GM23338 (cell line): ENCODE results near the gene SEMA6B. TPM values are rescaled to one million over a fixed set of nuclear protein-coding genes. Genes with fewer than 3 reads are reported as not detected.
"Not testable (repeated sequence)": the region's sequence is repeated elsewhere in the genome, so short reads cannot be mapped to it uniquely, and the experiment has no call there.

ENCODE experiments used
- ATAC-seq: fragments of 200-7000 bp; cut with Tn5 transposase; 3 replicates; pipeline ENCODE4 v1.9.1; 2020
- DNase-seq: peaks from one replicate; pipeline ENCODE4 v3.0.0-alpha.2; 2015; ENCODE audit warnings: low spot score
- H2AFZ ChIP-seq: fragments of 200-600 bp; sonication (generic); 2 replicates; pipeline ENCODE4 v1.8.0; 2016; ENCODE audit warnings: antibody characterized with exemption, mild to moderate bottlenecking, moderate library complexity
- H3F3A ChIP-seq: fragments of 200-600 bp; sonication (generic); replicated peaks from 2 replicates; pipeline ENCODE4 v1.8.0; 2017; ENCODE audit warnings: antibody characterized with exemption, mixed run types, low read depth
- H3K27ac ChIP-seq: fragments of 200-600 bp; sonication (generic); 2 replicates; pipeline ENCODE4 v1.6.1; 2016; ENCODE audit warnings: low read depth
- H3K27me3 ChIP-seq: fragments of 200-600 bp; sonication (generic); 2 replicates; pipeline ENCODE4 v1.8.0; 2016; ENCODE audit warnings: mild to moderate bottlenecking, mixed run types, moderate library complexity; ENCODE audit not compliant: insufficient read depth
- H3K36me3 ChIP-seq: fragments of 200-600 bp; sonication (generic); 2 replicates; pipeline ENCODE4 v1.8.0; 2016; ENCODE audit warnings: mild to moderate bottlenecking; ENCODE audit not compliant: insufficient read depth
- H3K4me1 ChIP-seq: fragments of 200-600 bp; sonication (generic); 2 replicates; pipeline ENCODE4 v1.8.0; 2016; ENCODE audit warnings: mild to moderate bottlenecking, moderate library complexity; ENCODE audit not compliant: insufficient read depth
- H3K4me2 ChIP-seq: fragments of 200-600 bp; sonication (generic); 2 replicates; pipeline ENCODE4 v1.7.1; 2017; ENCODE audit warnings: mixed run types
- H3K4me3 ChIP-seq: fragments of 200-600 bp; sonication (generic); 2 replicates; pipeline ENCODE4 v1.6.1; 2016; ENCODE audit warnings: mixed run types
- H3K79me2 ChIP-seq: fragments of 200-600 bp; sonication (generic); replicated peaks from 2 replicates; pipeline ENCODE4 v1.8.0; 2017; ENCODE audit warnings: mild to moderate bottlenecking; ENCODE audit not compliant: insufficient read depth
- H3K9me2 ChIP-seq: fragments of 200-600 bp; sonication (generic); 2 replicates; pipeline ENCODE4 v1.8.0; 2017; ENCODE audit not compliant: insufficient read depth
- H4K20me1 ChIP-seq: fragments of 200-600 bp; sonication (generic); replicated peaks from 2 replicates; pipeline ENCODE4 v1.8.0; 2017; ENCODE audit warnings: mild to moderate bottlenecking; ENCODE audit not compliant: insufficient read depth
- H3K27ac Mint-ChIP-seq: 2 replicates; pipeline ENCODE4 v1.8.0; 2020; ENCODE audit warnings: inconsistent platforms, mild to moderate bottlenecking, moderate library complexity, mixed read lengths
- H3K27me3 Mint-ChIP-seq: 3 replicates; pipeline ENCODE4 v1.8.0; 2022; ENCODE audit warnings: low read depth, mild to moderate bottlenecking, moderate library complexity, mixed read lengths, inconsistent platforms; ENCODE audit not compliant: insufficient read depth, poor library complexity
- H3K36me3 Mint-ChIP-seq: 3 replicates; pipeline ENCODE4 v1.8.0; 2021; ENCODE audit warnings: low read depth, mild to moderate bottlenecking, inconsistent platforms, moderate library complexity, mixed read lengths
- H3K4me1 Mint-ChIP-seq: 3 replicates; pipeline ENCODE4 v1.8.0; 2020; ENCODE audit warnings: mild to moderate bottlenecking, inconsistent platforms, mixed read lengths
- H3K4me3 Mint-ChIP-seq: 3 replicates; pipeline ENCODE4 v1.8.0; 2021; ENCODE audit warnings: moderate library complexity, mild to moderate bottlenecking, inconsistent platforms, mixed read lengths
- H3K9me3 Mint-ChIP-seq: 3 replicates; pipeline ENCODE4 v1.8.0; 2020; ENCODE audit warnings: moderate library complexity, mild to moderate bottlenecking, inconsistent platforms, mixed read lengths
- CREB1 ChIP-seq: fragments of 250-450 bp; sonication (Bioruptor Pico); IDR thresholded peaks from 2 replicates; pipeline ENCODE4 v1.5.0; 2020; ENCODE audit warnings: low read depth, mild to moderate bottlenecking, moderate library complexity
- EZH2phosphoT487 ChIP-seq: fragments of 200-600 bp; sonication (generic); IDR thresholded peaks from one replicate; pipeline ENCODE4 v1.8.1; 2018; ENCODE audit warnings: antibody characterized with exemption; ENCODE audit not compliant: unreplicated experiment
- JUNB ChIP-seq: IDR thresholded peaks from one replicate; pipeline ENCODE4 v1.6.1; 2016; ENCODE audit warnings: antibody characterized with exemption; ENCODE audit not compliant: unreplicated experiment
- NANOG ChIP-seq: IDR thresholded peaks from 2 replicates; pipeline ENCODE4 v1.6.1; 2016; ENCODE audit warnings: antibody characterized with exemption, borderline replicate concordance
- POLR2AphosphoS5 ChIP-seq: IDR thresholded peaks from 2 replicates; pipeline ENCODE4 v1.6.1; 2016; ENCODE audit warnings: antibody characterized with exemption, low read depth
- STAT1 ChIP-seq: IDR thresholded peaks from one replicate; pipeline ENCODE4 v1.6.1; 2016; ENCODE audit warnings: antibody characterized with exemption; ENCODE audit not compliant: unreplicated experiment
- polyA plus RNA-seq: library from polyadenylated mRNA; unstranded; fragments of >200 nt; fragmentation: Nextera tagmentation; extraction: Ambion mirVana; gene quantifications from 2 replicates; pipeline ENCODE4 v1.2.1, GENCODE V29; 2016
- total RNA-seq: library from RNA; depleted of rRNA; stranded (reverse); fragments of >200 nt; shearing (Covaris generic); gene quantifications from 2 replicates; pipeline ENCODE4 v1.2.3, GENCODE V29; 2014
- TF ChIP-seq, protein P1 (sequence below): IDR thresholded peaks from 2 replicates; pipeline ENCODE4 v1.6.1; 2016; ENCODE audit warnings: antibody characterized with exemption
- TF ChIP-seq, protein P2 (sequence below), 2 experiments: fragments of 200-600 bp in 1 of 2; sonication (generic) in 1 of 2; conservative IDR thresholded peaks; 2 replicates each; pipeline versions ENCODE4 v1.5.1 to v1.6.1; 2016 to 2017; ENCODE audit warnings: antibody characterized with exemption in 2 of 2, low read depth in 2 of 2, mild to moderate bottlenecking in 2 of 2, moderate library complexity in 1 of 2
- TF ChIP-seq, protein P3 (sequence below): fragments of 250-450 bp; sonication (Bioruptor Pico); IDR thresholded peaks from 2 replicates; pipeline ENCODE4 v1.5.0; 2020; ENCODE audit warnings: mild to moderate bottlenecking, moderate library complexity

SEMA6B gene
- total and polyA plus RNA-seq, 2 experiments from 2014 or later: 5.3 to 42.7 TPM

DNA sequence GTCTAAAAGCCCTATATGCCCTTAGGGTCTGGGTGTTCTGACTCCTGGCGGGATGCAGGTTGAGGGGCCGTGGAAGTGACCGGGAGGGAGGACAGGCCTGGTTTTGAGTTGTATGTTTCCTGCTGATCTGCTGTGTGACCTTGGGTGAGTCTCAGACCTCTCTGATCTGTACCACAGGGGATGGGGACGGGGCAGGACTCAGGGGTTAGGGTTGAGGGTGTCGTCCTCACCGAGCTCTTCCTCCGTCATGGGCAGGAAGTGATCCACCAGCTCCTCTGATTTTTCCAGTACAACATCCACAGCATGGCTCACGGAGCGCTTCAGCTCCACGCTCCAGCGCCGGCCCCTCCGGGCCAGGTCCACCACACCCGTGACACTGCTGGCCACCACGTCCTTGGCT is 30.6 kb downstream of the SEMA6B start:
- Histone ChIP-seq H3K36me3 (no peaks in the 10 kb centered on the region), H3K9me2 (no peaks in the 10 kb centered on the region), H2AFZ (no peak overlapping the region), H3K4me2 (no peak overlapping the region), H3F3A (no peaks in the 10 kb centered on the region), H3K79me2 (no peaks in the 10 kb centered on the region), H3K4me1 (no peaks in the 10 kb centered on the region), H3K27me3 (peaks cover 6% of the 10 kb centered on the region), H4K20me1 (no peaks in the 10 kb centered on the region; the same call in 1 of the 2 replicates), H3K4me3 (no peak overlapping the region), H3K27ac (no peak overlapping the region)
- Mint-ChIP-seq H3K27me3 (peaks cover 12% of the 10 kb centered on the region), H3K4me3 (no peak overlapping the region), H3K9me3 (no peaks in the 10 kb centered on the region), H3K4me1 (no peaks in the 10 kb centered on the region), H3K27ac (no peak overlapping the region), H3K36me3 (no peaks in the 10 kb centered on the region)
- TF ChIP-seq, protein P1, sequence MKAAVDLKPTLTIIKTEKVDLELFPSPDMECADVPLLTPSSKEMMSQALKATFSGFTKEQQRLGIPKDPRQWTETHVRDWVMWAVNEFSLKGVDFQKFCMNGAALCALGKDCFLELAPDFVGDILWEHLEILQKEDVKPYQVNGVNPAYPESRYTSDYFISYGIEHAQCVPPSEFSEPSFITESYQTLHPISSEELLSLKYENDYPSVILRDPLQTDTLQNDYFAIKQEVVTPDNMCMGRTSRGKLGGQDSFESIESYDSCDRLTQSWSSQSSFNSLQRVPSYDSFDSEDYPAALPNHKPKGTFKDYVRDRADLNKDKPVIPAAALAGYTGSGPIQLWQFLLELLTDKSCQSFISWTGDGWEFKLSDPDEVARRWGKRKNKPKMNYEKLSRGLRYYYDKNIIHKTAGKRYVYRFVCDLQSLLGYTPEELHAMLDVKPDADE: no peak
- TF ChIP-seq STAT1: no peak
- TF ChIP-seq, protein P2, sequence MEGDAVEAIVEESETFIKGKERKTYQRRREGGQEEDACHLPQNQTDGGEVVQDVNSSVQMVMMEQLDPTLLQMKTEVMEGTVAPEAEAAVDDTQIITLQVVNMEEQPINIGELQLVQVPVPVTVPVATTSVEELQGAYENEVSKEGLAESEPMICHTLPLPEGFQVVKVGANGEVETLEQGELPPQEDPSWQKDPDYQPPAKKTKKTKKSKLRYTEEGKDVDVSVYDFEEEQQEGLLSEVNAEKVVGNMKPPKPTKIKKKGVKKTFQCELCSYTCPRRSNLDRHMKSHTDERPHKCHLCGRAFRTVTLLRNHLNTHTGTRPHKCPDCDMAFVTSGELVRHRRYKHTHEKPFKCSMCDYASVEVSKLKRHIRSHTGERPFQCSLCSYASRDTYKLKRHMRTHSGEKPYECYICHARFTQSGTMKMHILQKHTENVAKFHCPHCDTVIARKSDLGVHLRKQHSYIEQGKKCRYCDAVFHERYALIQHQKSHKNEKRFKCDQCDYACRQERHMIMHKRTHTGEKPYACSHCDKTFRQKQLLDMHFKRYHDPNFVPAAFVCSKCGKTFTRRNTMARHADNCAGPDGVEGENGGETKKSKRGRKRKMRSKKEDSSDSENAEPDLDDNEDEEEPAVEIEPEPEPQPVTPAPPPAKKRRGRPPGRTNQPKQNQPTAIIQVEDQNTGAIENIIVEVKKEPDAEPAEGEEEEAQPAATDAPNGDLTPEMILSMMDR (conservative IDR thresholded peaks at IDR 0.05; ENCODE audit: low read depth in 2 of 2): no peak
- DNase-seq (no peak), ATAC-seq (no peak)

DNA sequence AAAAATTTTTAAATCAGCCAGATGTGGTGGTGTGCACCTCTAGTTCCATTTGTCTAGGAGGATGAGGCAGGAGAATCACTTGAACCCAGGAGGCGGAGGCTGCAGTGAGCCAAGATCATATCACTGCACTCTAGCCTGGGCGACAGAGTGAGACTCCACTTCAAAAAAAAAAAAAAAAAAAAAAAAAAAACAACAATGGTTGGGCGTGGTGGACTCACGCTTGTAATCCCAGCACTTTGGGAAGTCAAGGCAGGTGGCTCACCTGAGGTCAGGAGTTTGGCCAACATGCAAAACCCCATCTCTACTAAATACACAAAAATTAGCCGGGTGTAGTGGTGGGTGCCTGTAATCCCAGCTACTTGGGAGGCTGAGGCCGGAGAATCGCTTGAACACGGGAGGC is 32.1 kb downstream of the SEMA6B start:
- H3K27ac Mint-ChIP-seq, H3F3A ChIP-seq, H3K4me1 ChIP-seq, H2AFZ ChIP-seq, H3K36me3 ChIP-seq, ATAC-seq, H3K27ac ChIP-seq, H3K4me2 ChIP-seq, H3K36me3 Mint-ChIP-seq, DNase-seq, H3K27me3 Mint-ChIP-seq, H3K4me1 Mint-ChIP-seq, H3K4me3 ChIP-seq, H3K4me3 Mint-ChIP-seq, H3K27me3 ChIP-seq, H3K9me3 Mint-ChIP-seq, H3K9me2 ChIP-seq, H4K20me1 ChIP-seq, H3K79me2 ChIP-seq: not testable (repeated sequence)

DNA sequence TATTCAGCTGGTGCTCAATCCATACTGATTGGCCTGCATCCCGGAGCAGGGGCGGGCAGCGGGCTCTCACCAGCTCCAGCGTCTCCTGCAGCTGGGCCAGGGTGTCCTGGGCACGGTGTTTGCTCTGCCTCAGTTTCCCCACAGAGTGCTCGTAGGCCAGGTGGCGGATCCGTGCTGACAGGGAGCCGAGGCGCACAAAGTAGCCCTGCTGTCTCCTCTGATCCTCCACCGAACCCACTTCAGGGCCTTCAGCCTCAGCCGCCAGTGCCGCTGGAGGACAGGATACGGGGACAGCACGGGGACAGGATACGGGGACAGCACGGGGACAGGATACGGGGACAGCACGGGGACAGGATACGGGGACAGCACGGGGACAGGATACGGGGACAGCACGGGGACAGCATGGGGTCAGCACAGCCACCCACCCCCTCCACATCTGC is 33.9 kb downstream of the SEMA6B start:
- Histone ChIP-seq H3K4me2 (no peak overlapping the region), H3K79me2 (no peaks in the 10 kb centered on the region), H3K9me2 (no peaks in the 10 kb centered on the region), H3F3A (no peaks in the 10 kb centered on the region), H2AFZ (no peak overlapping the region), H4K20me1 (no peaks in the 10 kb centered on the region; the same call in 1 of the 2 replicates), H3K36me3 (no peaks in the 10 kb centered on the region), H3K27ac (no peak overlapping the region), H3K27me3 (0 out of 2 replicates have a peak, but pooled peaks cover 6% of the 10 kb centered on the region), H3K4me3 (no peak overlapping the region), H3K4me1 (no peaks in the 10 kb centered on the region)
- no peaks in the 10 kb centered on the region for H3K36me3 Mint-ChIP-seq
- H3K27ac Mint-ChIP-seq: no peak overlapping the region
- no peak overlapping the region for H3K4me3 Mint-ChIP-seq
- H3K27me3 Mint-ChIP-seq: peaks cover 12% of the 10 kb centered on the region
- no peaks in the 10 kb centered on the region for H3K4me1 Mint-ChIP-seq
- H3K9me3 Mint-ChIP-seq: no peaks in the 10 kb centered on the region
- no peak; the same call in 2 of the 3 replicates for ATAC-seq
- DNase-seq: no peak
- TF ChIP-seq, protein P3, sequence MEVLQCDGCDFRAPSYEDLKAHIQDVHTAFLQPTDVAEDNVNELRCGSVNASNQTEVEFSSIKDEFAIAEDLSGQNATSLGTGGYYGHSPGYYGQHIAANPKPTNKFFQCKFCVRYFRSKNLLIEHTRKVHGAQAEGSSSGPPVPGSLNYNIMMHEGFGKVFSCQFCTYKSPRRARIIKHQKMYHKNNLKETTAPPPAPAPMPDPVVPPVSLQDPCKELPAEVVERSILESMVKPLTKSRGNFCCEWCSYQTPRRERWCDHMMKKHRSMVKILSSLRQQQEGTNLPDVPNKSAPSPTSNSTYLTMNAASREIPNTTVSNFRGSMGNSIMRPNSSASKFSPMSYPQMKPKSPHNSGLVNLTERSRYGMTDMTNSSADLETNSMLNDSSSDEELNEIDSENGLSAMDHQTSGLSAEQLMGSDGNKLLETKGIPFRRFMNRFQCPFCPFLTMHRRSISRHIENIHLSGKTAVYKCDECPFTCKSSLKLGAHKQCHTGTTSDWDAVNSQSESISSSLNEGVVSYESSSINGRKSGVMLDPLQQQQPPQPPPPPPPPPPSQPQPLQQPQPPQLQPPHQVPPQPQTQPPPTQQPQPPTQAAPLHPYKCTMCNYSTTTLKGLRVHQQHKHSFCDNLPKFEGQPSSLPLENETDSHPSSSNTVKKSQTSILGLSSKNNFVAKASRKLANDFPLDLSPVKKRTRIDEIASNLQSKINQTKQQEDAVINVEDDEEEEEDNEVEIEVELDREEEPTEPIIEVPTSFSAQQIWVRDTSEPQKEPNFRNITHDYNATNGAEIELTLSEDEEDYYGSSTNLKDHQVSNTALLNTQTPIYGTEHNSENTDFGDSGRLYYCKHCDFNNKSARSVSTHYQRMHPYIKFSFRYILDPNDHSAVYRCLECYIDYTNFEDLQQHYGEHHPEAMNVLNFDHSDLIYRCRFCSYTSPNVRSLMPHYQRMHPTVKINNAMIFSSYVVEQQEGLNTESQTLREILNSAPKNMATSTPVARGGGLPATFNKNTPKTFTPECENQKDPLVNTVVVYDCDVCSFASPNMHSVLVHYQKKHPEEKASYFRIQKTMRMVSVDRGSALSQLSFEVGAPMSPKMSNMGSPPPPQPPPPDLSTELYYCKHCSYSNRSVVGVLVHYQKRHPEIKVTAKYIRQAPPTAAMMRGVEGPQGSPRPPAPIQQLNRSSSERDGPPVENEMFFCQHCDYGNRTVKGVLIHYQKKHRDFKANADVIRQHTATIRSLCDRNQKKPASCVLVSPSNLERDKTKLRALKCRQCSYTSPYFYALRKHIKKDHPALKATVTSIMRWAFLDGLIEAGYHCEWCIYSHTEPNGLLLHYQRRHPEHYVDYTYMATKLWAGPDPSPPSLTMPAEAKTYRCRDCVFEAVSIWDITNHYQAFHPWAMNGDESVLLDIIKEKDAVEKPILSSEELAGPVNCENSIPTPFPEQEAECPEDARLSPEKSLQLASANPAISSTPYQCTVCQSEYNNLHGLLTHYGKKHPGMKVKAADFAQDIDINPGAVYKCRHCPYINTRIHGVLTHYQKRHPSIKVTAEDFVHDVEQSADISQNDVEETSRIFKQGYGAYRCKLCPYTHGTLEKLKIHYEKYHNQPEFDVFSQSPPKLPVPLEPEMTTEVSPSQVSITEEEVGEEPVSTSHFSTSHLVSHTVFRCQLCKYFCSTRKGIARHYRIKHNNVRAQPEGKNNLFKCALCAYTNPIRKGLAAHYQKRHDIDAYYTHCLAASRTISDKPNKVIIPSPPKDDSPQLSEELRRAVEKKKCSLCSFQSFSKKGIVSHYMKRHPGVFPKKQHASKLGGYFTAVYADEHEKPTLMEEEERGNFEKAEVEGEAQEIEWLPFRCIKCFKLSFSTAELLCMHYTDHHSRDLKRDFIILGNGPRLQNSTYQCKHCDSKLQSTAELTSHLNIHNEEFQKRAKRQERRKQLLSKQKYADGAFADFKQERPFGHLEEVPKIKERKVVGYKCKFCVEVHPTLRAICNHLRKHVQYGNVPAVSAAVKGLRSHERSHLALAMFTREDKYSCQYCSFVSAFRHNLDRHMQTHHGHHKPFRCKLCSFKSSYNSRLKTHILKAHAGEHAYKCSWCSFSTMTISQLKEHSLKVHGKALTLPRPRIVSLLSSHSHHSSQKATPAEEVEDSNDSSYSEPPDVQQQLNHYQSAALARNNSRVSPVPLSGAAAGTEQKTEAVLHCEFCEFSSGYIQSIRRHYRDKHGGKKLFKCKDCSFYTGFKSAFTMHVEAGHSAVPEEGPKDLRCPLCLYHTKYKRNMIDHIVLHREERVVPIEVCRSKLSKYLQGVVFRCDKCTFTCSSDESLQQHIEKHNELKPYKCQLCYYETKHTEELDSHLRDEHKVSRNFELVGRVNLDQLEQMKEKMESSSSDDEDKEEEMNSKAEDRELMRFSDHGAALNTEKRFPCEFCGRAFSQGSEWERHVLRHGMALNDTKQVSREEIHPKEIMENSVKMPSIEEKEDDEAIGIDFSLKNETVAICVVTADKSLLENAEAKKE (CRISPR knock-in tag): no peak
- TF ChIP-seq CREB1 (CRISPR knock-in tag): no peak
- TF ChIP-seq EZH2phosphoT487: no peak
- TF ChIP-seq POLR2AphosphoS5: no peak
- no peak for TF ChIP-seq JUNB
- no peak for TF ChIP-seq NANOG
